ENCODE results near the gene TRIM3.

- TF ChIP-seq, protein P1, sequence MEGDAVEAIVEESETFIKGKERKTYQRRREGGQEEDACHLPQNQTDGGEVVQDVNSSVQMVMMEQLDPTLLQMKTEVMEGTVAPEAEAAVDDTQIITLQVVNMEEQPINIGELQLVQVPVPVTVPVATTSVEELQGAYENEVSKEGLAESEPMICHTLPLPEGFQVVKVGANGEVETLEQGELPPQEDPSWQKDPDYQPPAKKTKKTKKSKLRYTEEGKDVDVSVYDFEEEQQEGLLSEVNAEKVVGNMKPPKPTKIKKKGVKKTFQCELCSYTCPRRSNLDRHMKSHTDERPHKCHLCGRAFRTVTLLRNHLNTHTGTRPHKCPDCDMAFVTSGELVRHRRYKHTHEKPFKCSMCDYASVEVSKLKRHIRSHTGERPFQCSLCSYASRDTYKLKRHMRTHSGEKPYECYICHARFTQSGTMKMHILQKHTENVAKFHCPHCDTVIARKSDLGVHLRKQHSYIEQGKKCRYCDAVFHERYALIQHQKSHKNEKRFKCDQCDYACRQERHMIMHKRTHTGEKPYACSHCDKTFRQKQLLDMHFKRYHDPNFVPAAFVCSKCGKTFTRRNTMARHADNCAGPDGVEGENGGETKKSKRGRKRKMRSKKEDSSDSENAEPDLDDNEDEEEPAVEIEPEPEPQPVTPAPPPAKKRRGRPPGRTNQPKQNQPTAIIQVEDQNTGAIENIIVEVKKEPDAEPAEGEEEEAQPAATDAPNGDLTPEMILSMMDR (IDR thresholded peaks at IDR 0.05), result no peak
- no peak for TF ChIP-seq POLR2A (IDR thresholded peaks at IDR 0.05)
Measured at GRCh38 chr11:6442441-6442840, 31.3 kb downstream of the TRIM3 start.

Data from adrenal gland (tissue), 5 donors.